Right renal pelvis (tissue), 4 donors: ENCODE results near the gene SELENOT. TPM values are rescaled to one million over a fixed set of nuclear protein-coding genes. Genes with fewer than 3 reads are reported as not detected.
"Not testable (repeated sequence)": the region's sequence is repeated elsewhere in the genome, so short reads cannot be mapped to it uniquely, and the experiment has no call there.

ENCODE experiments used
- DNase-seq, 4 donors: peaks; one replicate each; pipeline ENCODE4 v3.0.0-alpha.2; 2013; ENCODE audit warnings: low read depth in 4 of 4, low spot score in 3 of 4, missing footprints in 1 of 4
- polyA plus RNA-seq, 4 donors: library from polyadenylated mRNA; unstranded; fragments of 120-200 nt; gene quantifications; one replicate each; pipeline ENCODE4 v1.2.1, GENCODE V29; 2013; ENCODE audit not compliant: insufficient read length in 4 of 4

SELENOT gene
- polyA plus RNA-seq, 4 donors, result 117 to 137 (median 133) TPM

DNA sequence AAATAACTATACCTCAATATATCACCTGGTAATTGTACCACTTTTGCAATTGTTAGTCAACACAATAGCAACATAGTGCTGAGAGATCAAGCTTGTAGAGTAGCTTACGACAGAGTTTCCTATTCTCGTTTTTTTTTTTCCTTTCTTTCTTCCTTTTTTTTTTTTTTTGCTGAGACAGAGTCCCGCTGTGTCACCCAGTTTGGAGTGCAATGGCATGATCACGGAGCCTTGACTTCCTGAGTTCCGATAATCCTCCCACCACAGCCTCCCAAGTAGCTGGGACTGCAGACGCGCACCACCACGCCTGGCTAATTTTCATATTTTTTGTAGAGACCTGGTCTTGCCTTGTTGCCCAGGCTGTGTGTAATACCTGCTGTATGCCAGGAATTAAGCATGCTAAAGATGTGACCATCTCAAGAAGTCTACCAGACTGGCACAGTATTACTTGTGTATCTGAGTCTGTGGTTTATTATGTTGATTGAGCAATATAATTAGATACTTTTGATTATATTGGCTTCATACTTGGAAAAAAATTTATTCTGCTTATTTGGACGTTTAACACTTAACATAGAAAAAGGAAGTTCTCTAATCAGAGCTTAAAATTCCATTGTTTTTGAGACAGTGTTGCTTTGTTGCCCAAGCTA, 3.0 kb downstream of the SELENOT start:
- no peak for DNase-seq

- DNase-seq, result no peak
Measured at GRCh38 chr3:150607267-150608065, 4.3 kb downstream of the SELENOT start.

DNA sequence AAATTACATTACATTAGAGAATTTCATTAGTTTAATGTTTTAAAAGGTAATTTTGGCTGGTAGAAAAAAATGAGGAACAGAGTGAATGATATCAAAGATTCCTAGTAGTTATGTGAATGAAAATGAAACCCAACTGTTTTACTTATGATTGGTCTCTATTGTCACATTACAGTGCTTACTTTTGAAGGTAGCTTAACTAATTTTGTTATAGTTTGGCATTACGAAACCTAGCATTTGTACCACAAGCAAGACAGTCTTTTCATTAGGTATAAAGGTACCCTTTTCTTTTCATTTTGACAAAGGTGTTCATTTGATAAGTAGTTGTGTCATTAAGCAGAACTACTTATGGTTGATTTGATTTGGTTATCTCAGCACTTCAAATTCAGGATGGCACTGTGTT, 6.9 kb downstream of the SELENOT start:
- DNase-seq, result no peak

GRCh38 chr3:150610785-150611184, 7.7 kb downstream of the SELENOT start:
- no peak for DNase-seq

DNA sequence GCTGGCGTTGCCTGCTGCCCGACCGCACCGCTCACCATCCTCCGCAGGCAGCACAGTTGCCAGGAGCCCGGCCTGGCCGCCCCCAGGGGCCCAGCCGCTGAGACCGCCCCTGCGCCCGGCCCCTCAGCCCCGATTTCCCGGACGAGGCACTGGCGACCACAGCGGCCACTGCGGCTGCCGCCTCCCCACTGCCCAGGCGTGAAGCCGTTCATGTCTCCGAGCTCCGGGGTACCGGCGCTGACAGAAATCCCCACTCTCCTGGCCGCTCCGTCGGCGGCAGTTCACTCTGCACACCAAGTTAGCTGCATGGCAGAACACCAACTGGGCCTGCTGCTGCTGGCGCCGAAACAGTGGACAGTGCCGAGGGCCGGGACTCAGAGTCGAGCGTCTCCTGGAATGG, 8.5 kb downstream of the SELENOT start:
- no peak for DNase-seq

DNA sequence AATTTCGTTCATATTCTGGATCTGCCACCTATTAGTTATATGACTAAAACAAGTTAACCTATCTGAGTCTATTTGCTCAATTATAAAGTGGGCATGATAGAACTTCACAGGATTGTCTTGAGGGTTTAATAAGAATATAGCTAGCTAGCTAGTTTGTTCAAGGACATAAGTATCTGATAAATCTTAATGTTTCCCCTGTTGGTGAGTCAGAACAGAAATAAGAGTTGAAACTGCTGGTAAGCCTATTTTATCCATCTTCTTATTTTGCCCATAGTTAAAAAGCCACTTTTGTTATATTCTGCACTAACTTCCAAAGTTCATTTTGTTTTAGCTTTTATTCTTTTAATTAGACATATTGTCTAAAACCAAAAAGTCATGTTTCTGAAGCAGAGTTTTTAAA, 9.4 kb downstream of the SELENOT start:
- DNase-seq, result no peak

DNA sequence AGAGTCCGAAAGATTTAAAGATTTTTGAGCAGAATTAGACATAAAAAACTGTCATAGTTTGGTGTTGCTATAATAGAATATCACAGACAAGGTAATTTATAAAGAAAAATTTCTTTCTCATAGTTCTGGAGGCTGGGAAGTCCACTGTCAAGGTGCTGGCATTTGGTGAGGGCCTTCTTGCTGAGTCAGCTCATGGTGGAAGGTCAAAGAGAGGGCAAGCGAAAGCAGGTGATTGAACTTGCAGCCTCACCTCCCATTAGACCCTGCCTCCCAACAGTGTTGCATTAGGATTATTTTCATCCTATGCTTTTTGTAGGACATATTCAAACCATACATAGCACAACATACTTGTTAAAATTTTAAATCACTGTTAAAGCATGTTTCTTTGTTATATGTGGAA, 9.9 kb downstream of the SELENOT start:
- no peak for DNase-seq

DNA sequence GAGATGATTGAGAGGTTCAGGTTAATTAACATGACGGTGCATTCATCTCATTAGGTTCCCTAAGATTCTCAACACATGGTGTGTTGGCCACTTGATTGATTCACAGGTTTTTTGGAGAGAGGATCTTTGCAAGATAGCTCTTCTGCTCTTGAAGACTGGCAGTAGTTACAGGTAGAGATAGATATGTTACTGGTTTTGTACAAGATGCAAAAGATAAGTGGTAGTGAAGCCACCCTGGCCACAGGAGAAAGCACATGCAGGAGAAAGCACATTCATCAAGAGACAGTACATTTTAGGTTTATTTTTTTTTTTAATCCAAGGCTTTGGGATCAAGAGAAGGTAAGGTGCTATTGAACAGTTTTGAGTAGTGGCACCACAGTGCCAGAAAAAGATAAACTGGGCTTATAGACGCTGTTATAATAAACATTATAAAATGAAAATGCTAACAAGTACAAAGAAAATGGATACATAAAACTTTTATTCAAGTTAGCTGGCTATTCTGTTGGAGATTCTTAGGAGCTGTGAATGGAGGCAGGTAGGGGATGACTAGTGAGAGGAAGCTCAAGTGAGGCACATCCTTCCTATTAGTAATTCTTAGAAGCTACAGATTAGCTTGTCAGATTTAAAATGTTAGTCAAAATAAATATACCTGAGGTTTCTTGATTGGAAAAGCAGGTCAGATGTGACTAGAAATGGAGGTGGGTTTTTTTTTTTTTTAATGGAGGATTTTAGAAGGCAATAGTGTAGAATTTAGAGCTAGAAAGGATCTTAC, 10.8 kb downstream of the SELENOT start:
- no peak for DNase-seq

DNA sequence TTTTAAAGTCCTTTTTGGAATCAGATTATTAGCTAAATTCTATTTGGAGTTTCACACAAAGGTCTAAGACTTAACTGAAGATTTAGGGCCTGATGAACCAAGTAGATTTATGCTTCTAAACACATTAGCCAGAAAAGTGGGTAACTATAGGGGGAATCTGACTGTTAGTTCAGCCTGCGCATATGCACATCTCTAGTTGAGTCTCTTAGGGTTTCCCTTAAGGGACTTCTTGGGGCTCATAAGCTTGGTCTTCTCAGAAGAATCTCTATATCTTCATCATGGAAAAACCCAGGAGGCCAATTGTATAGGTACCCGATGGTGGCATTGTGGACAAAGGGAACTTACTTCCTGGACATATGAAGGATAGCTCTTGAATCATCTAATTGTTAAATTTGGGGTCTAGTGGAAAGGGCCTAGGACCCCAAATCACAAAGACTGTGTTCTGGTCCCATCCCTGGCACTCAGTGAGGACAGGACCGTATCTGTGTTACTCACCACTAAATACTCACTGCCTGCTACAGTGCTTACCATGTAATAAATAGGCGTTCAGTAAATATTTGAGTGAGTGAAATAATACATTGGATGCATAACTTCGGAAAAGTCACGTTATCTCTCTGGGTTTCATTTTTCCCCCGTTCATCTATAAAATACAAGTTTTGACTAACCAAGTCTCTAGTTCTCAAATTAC, 17.0 kb downstream of the SELENOT start:
- no peak for DNase-seq

DNA sequence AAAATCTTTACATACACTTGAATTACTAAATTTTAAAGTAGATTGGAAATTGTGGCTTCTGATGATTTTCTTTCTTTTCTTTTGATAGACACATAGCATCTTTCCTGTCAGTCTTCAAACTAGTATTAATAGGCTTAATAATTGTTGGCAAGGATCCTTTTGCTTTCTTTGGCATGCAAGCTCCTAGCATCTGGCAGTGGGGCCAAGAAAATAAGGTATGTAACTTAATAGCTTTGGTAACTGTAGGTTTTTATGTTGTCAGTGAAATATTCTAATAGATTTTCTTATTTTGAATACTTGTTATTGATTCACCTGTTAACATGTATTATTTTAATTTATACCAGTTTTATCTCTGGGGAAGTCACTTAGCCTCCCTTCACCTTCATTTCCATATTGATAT, 19.8 kb downstream of the SELENOT start:
- DNase-seq, result not testable (repeated sequence)

- no peak for DNase-seq
Measured at GRCh38 chr3:150623945-150624344, 20.8 kb downstream of the SELENOT start.

GRCh38 chr3:150626148-150626930, 23.2 kb downstream of the SELENOT start:
- no peak for DNase-seq

- no peak for DNase-seq
Measured at GRCh38 chr3:150627557-150627956, 24.4 kb downstream of the SELENOT start.

DNA sequence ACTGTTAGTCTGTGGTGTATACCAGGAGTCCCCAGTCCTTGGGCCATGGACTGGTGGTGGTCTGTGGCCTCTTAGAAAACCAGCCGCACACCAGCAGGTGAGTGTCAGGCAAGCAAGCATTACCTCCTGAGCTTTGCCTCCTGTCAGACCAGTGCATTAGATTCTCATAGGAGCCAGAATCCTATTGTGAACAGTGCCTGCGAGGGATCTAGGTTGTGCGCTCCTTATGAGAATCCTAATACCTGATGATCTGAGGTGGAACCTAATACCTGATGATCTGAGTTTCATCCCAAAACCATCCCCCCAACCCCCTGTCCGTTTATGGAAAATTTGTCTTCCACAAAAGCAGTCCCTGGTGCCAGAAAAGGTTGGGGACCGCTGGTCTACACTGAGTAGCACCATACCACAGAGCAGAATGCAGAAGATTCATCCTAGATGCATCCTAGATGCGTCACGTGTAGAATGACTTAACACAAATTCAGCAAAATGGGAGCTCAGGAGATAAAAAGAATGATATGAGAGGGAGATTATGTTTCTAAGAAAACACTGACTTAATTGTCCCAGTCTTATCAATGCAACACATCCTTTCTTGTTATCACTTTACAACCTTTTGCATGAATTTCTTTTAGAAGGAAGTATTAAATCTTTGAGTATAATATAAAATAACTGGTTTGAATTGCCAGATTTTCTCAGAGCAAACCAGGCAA, 28.5 kb downstream of the SELENOT start:
- no peak for DNase-seq

- DNase-seq, result no peak
Measured at GRCh38 chr3:150635076-150635475, 32.0 kb downstream of the SELENOT start.

DNA sequence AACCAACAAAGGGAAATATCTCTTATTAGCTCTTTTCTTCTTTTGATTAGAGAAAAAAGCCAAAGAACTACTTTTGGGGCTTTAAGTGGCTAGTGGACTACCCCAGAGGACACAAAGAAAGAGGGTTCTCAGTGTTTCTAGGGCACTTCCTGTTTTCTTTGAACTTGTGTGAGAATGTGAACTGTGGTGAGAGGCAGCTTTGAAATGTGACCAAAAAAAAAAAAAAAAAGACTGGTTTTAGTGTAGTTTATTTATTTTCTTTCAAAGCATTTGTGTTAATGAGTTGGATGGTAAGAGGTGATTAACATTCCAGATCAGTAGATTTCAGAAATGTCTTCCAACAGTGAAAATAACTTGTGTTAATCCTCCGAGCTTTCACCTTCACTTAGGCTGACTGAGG, 32.4 kb downstream of the SELENOT start:
- no peak for DNase-seq

DNA sequence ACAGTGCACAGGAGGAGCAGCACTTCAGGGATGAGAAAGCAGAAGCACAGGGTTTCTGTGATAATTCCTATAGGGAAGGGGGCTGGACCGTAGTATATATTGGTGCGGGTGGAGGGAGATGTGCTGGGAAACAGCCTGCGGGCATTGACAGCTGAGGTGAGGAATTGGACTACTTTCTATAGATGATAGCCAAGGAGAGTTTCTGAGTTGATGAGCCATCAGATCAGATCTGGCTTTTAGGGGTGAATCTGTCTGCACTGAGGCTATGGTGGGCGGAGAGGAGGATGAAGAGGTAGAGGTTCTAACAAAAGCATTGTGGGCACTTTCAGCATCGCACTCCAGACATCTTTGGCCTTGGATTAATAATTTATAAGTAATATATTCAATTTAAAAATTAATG, 33.1 kb downstream of the SELENOT start:
- no peak for DNase-seq

GRCh38 chr3:150639262-150639661, 36.1 kb downstream of the SELENOT start:
- no peak for DNase-seq

GRCh38 chr3:150640256-150640655, 37.1 kb downstream of the SELENOT start:
- DNase-seq, result no peak
